ENCODE measurements around the gene TGFB2.

Gene TGFB2

GRCh38 chr1:218401998-218402785 is 57.1 kb downstream of the TGFB2 start:
- Histone ChIP-seq H3K27me3 (no peaks in the 10 kb centered on the region), H3K4me1 (peaks cover 0 to 25% (median 8%) of the 10 kb centered on the region in 4 donors), H3K9me3 (no peaks in the 10 kb centered on the region), H3K36me3 (peaks cover 0 to 6% (median 0%) of the 10 kb centered on the region in 3 donors), H3K4me3 (no peak overlapping the region), H3K27ac (peak overlapping the region in 1 of 2 donors; percentile 36)
- TF ChIP-seq CTCF (IDR thresholded peaks at IDR 0.05), result no peak
- intact Hi-C loops (cut with DNase I; ENCODE audit: low total_unique reads), result no loop called here
- no peak for DNase-seq

- intact Hi-C loops (cut with DNase I; ENCODE audit: low total_unique reads), result no loop called here
- peak overlapping the region in 1 of 2 donors; percentile 36 for H3K27ac ChIP-seq
- H3K27me3 ChIP-seq, result no peaks in the 10 kb centered on the region
- no peaks in the 10 kb centered on the region for H3K9me3 ChIP-seq
- TF ChIP-seq CTCF (IDR thresholded peaks at IDR 0.05), result no peak
- H3K36me3 ChIP-seq, result peaks cover 0 to 6% (median 0%) of the 10 kb centered on the region in 3 donors
- H3K4me1 ChIP-seq, result peaks cover 0 to 30% (median 8%) of the 10 kb centered on the region in 4 donors
- DNase-seq, result no peak
- no peak overlapping the region for H3K4me3 ChIP-seq
These were observed 57.6 kb downstream of the TGFB2 start for GRCh38 chr1:218402786-218403120.

- DNase-seq, result no peak
- Histone ChIP-seq H3K27ac (peak overlapping the region in 1 of 2 donors; percentile 36), H3K27me3 (no peaks in the 10 kb centered on the region), H3K4me1 (peaks cover 0 to 30% (median 8%) of the 10 kb centered on the region in 4 donors), H3K36me3 (peaks cover 0 to 6% (median 0%) of the 10 kb centered on the region in 3 donors), H3K9me3 (no peaks in the 10 kb centered on the region), H3K4me3 (no peak overlapping the region)
- TF ChIP-seq CTCF (IDR thresholded peaks at IDR 0.05), result no peak
- intact Hi-C loops (cut with DNase I; ENCODE audit: low total_unique reads), result no loop called here
These were observed 58.2 kb downstream of the TGFB2 start for GRCh38 chr1:218403300-218403699.

GRCh38 chr1:218407630-218408029 is 62.5 kb downstream of the TGFB2 start:
- no peak for TF ChIP-seq CTCF (IDR thresholded peaks at IDR 0.05)
- Histone ChIP-seq H3K4me1 (peaks cover 0 to 31% (median 3%) of the 10 kb centered on the region in 4 donors), H3K4me3 (no peak overlapping the region), H3K27ac (no peak overlapping the region), H3K36me3 (peaks cover 0 to 6% (median 0%) of the 10 kb centered on the region in 3 donors), H3K27me3 (no peaks in the 10 kb centered on the region), H3K9me3 (no peaks in the 10 kb centered on the region)
- no peak for DNase-seq
- intact Hi-C loops (cut with DNase I; ENCODE audit: low total_unique reads), result no loop called here

- Histone ChIP-seq H3K36me3 (peaks cover 0 to 6% (median 0%) of the 10 kb centered on the region in 3 donors), H3K27me3 (no peaks in the 10 kb centered on the region), H3K27ac (no peak overlapping the region), H3K4me1 (peaks cover 0 to 26% (median 0%) of the 10 kb centered on the region in 4 donors), H3K9me3 (no peaks in the 10 kb centered on the region), H3K4me3 (no peak overlapping the region)
- no peak for TF ChIP-seq CTCF (IDR thresholded peaks at IDR 0.05)
- intact Hi-C loops (cut with DNase I; ENCODE audit: low total_unique reads), result no loop called here
- DNase-seq, result no peak
These were observed 63.0 kb downstream of the TGFB2 start for GRCh38 chr1:218408135-218408534.
